ENCODE measurements around the gene ADAMTS17.
A peak's percentile ranks its signal among the peaks of the same experiment; 100 is the strongest.

Gene ADAMTS17

GRCh38 chr15:100311833-100312476 is 29.8 kb downstream of the ADAMTS17 start:
- TF ChIP-seq EZH2 (IDR thresholded peaks at IDR 0.05; ENCODE audit: borderline replicate concordance, low read depth, low read length, severe bottlenecking), result no peak
- TF ChIP-seq, protein P1, sequence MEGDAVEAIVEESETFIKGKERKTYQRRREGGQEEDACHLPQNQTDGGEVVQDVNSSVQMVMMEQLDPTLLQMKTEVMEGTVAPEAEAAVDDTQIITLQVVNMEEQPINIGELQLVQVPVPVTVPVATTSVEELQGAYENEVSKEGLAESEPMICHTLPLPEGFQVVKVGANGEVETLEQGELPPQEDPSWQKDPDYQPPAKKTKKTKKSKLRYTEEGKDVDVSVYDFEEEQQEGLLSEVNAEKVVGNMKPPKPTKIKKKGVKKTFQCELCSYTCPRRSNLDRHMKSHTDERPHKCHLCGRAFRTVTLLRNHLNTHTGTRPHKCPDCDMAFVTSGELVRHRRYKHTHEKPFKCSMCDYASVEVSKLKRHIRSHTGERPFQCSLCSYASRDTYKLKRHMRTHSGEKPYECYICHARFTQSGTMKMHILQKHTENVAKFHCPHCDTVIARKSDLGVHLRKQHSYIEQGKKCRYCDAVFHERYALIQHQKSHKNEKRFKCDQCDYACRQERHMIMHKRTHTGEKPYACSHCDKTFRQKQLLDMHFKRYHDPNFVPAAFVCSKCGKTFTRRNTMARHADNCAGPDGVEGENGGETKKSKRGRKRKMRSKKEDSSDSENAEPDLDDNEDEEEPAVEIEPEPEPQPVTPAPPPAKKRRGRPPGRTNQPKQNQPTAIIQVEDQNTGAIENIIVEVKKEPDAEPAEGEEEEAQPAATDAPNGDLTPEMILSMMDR (IDR thresholded peaks at IDR 0.05; ENCODE audit: borderline replicate concordance, extremely low read depth, low read length, poor library complexity, severe bottlenecking), result no peak
- Histone ChIP-seq H3K27ac (ENCODE audit: low read length) (peak overlapping the region; percentile 98), H3K79me2 (ENCODE audit: insufficient read depth, low read length) (peaks cover 88% of the 10 kb centered on the region), H3K4me1 (ENCODE audit: insufficient read depth, low read length) (peaks cover 77% of the 10 kb centered on the region), H2AFZ (ENCODE audit: low read depth, low read length) (no peak overlapping the region), H3K9me3 (ENCODE audit: insufficient read depth, low read length, severe bottlenecking) (peaks cover 6% of the 10 kb centered on the region), H3K9ac (ENCODE audit: low read depth, low read length) (peak overlapping the region; percentile 62), H4K20me1 (ENCODE audit: insufficient read depth, low read length) (no peaks in the 10 kb centered on the region), H3K27me3 (ENCODE audit: insufficient read depth, low read length, poor library complexity) (no peaks in the 10 kb centered on the region), H3K4me2 (ENCODE audit: insufficient read depth, low read length) (peak overlapping the region; percentile 65; the same call in 1 of the 2 replicates), H3K36me3 (ENCODE audit: insufficient read depth, low read length) (peaks cover 74% of the 10 kb centered on the region), H3K4me3 (ENCODE audit: low read depth in 1 of 2, low read length in 2 of 2) (no peak overlapping the region)
- ATAC-seq (ENCODE audit: insufficient read depth, low read depth) (no peak), DNase-seq (no peak)

DNA sequence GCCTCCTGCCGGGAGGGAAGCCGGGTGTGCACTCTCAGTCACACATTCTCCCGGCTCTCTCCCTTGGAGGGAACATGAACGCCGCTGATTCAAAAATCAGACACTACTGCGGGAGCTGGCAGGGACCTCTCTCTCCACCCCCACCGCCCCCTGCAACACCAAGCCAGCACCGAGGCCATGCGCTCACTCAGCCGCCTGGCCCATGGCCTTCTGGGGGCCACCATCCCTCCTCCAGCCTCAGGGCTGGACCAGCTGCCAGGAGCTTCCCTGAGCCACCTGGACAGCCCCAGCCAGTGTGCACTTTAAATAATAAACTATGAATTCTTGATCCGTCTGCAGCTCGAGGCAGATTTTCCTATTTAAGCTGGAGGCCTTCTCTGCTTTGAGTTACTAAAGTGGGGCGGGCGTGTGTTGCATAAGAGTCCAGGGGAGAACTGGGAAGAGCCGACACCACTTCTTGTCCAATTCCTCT is 30.6 kb downstream of the ADAMTS17 start:
- Histone ChIP-seq H3K4me1 (ENCODE audit: insufficient read depth, low read length) (peaks cover 85% of the 10 kb centered on the region), H3K27ac (ENCODE audit: low read length) (peak overlapping the region; percentile 98), H3K4me3 (ENCODE audit: low read depth in 1 of 2, low read length in 2 of 2) (no peak overlapping the region), H3K9ac (ENCODE audit: low read depth, low read length) (peak overlapping the region; percentile 62), H3K36me3 (ENCODE audit: insufficient read depth, low read length) (peaks cover 74% of the 10 kb centered on the region), H3K9me3 (ENCODE audit: insufficient read depth, low read length, severe bottlenecking) (peaks cover 6% of the 10 kb centered on the region), H3K79me2 (ENCODE audit: insufficient read depth, low read length) (peaks cover 88% of the 10 kb centered on the region), H2AFZ (ENCODE audit: low read depth, low read length) (no peak overlapping the region), H3K27me3 (ENCODE audit: insufficient read depth, low read length, poor library complexity) (no peaks in the 10 kb centered on the region), H4K20me1 (ENCODE audit: insufficient read depth, low read length) (no peaks in the 10 kb centered on the region), H3K4me2 (ENCODE audit: insufficient read depth, low read length) (peak overlapping the region; percentile 65)
- no peak for TF ChIP-seq EZH2 (IDR thresholded peaks at IDR 0.05; ENCODE audit: borderline replicate concordance, low read depth, low read length, severe bottlenecking)
- TF ChIP-seq, protein P1 (IDR thresholded peaks at IDR 0.05; ENCODE audit: borderline replicate concordance, extremely low read depth, low read length, poor library complexity, severe bottlenecking), result no peak
- ATAC-seq (ENCODE audit: insufficient read depth, low read depth) (no peak), DNase-seq (no peak)

DNA sequence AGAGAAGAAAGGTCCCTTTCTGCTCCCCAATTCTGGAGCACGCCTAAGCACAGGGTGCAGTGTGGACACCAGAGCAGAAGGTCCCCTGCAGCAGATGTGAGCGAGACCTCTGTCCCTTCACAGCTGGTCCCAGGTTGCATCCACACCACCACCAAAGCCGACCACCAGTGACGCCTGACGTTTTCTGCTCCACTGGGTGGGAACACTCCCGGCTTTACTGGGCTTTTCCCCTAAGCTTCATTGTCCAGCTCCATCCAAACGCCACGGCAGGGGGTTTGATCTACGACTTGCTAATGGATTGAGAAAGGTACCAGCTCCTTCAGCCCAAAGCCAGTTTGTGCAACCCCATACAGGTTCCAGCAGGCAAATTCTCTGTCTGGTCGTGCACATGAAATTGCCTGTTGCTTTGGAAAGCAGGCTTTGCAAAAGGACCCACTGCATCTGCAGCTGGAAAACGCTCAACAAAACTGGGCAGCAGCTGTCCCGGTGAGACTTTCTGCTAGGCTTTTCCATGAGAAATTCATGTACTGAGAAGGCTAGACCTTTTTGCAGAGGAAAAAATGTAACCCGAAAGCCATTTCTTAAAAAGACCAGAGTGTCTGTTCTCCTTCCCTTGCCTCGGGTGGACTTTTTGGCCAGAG is 31.1 kb downstream of the ADAMTS17 start:
- Histone ChIP-seq H3K27me3 (ENCODE audit: insufficient read depth, low read length, poor library complexity) (no peaks in the 10 kb centered on the region), H3K4me2 (ENCODE audit: insufficient read depth, low read length) (peak overlapping the region; percentile 65), H3K9ac (ENCODE audit: low read depth, low read length) (peak overlapping the region; percentile 62), H2AFZ (ENCODE audit: low read depth, low read length) (no peak overlapping the region), H3K9me3 (ENCODE audit: insufficient read depth, low read length, severe bottlenecking) (peaks cover 6% of the 10 kb centered on the region), H3K27ac (ENCODE audit: low read length) (peak overlapping the region; percentile 98), H3K79me2 (ENCODE audit: insufficient read depth, low read length) (peaks cover 88% of the 10 kb centered on the region), H3K36me3 (ENCODE audit: insufficient read depth, low read length) (peaks cover 74% of the 10 kb centered on the region), H3K4me3 (ENCODE audit: low read depth in 1 of 2, low read length in 2 of 2) (peak overlapping the region in 1 of 2 experiments; percentile 34; a peak in 1 of 4 replicates), H3K4me1 (ENCODE audit: insufficient read depth, low read length) (peaks cover 89% of the 10 kb centered on the region), H4K20me1 (ENCODE audit: insufficient read depth, low read length) (no peaks in the 10 kb centered on the region)
- no peak for DNase-seq
- no peak for ATAC-seq (ENCODE audit: insufficient read depth, low read depth)
- TF ChIP-seq, protein P1 (IDR thresholded peaks at IDR 0.05; ENCODE audit: borderline replicate concordance, extremely low read depth, low read length, poor library complexity, severe bottlenecking), result no peak
- TF ChIP-seq EZH2 (IDR thresholded peaks at IDR 0.05; ENCODE audit: borderline replicate concordance, low read depth, low read length, severe bottlenecking), result no peak
